Mononuclear cell (primary cell): ENCODE measurements around the gene TMEM242. TPM values are rescaled to one million over a fixed set of nuclear protein-coding genes. Genes with fewer than 3 reads are reported as not detected.
"Not testable (repeated sequence)": the region's sequence is repeated elsewhere in the genome, so short reads cannot be mapped to it uniquely, and the experiment has no call there.

Source experiments
- H3K27me3 ChIP-seq: 2 replicates; pipeline ENCODE4 v1.6.0; 2011; ENCODE audit warnings: low read length, control low read depth; ENCODE audit not compliant: insufficient read depth
- H3K4me1 ChIP-seq: 2 replicates; pipeline ENCODE4 v1.5.1; 2011; ENCODE audit warnings: mild to moderate bottlenecking, low read length, control low read depth; ENCODE audit not compliant: insufficient read depth
- H3K4me3 ChIP-seq: 2 replicates; pipeline ENCODE4 v1.5.1; 2011; ENCODE audit warnings: mild to moderate bottlenecking, low read length, moderate library complexity
- H3K9me3 ChIP-seq: 2 replicates; pipeline ENCODE4 v1.5.1; 2011; ENCODE audit warnings: low read depth, mild to moderate bottlenecking, control low read depth, low read length
- total RNA-seq: library from RNA; depleted of rRNA; stranded (reverse); fragments of >200 nt; gene quantifications from one replicate; pipeline ENCODE4 v1.2.3, GENCODE V29; 2012

The TMEM242 gene
- total RNA-seq, 1 donor: 9.7 TPM

GRCh38 chr6:157333537-157333936, 10.2 kb upstream of the TMEM242 start:
- peaks cover 9% of the 10 kb centered on the region for H3K27me3 ChIP-seq
- no peaks in the 10 kb centered on the region for H3K9me3 ChIP-seq
- no peak overlapping the region for H3K4me3 ChIP-seq
- H3K4me1 ChIP-seq: no peaks in the 10 kb centered on the region

- Histone ChIP-seq H3K27me3 (peaks cover 12% of the 10 kb centered on the region), H3K9me3 (no peaks in the 10 kb centered on the region), H3K4me3 (no peak overlapping the region), H3K4me1 (no peaks in the 10 kb centered on the region)
Observed at GRCh38 chr6:157332813-157333212, 9.5 kb upstream of the TMEM242 start.

GRCh38 chr6:157330831-157331230, 7.5 kb upstream of the TMEM242 start:
- Histone ChIP-seq H3K4me1 (no peaks in the 10 kb centered on the region), H3K9me3 (no peaks in the 10 kb centered on the region), H3K4me3 (no peak overlapping the region), H3K27me3 (peaks cover 22% of the 10 kb centered on the region)

GRCh38 chr6:157329829-157330228, 6.5 kb upstream of the TMEM242 start:
- Histone ChIP-seq H3K4me1 (no peaks in the 10 kb centered on the region), H3K27me3 (peaks cover 22% of the 10 kb centered on the region), H3K4me3 (no peak overlapping the region), H3K9me3 (no peaks in the 10 kb centered on the region)

- H3K9me3 ChIP-seq: no peaks in the 10 kb centered on the region
- no peak overlapping the region for H3K4me3 ChIP-seq
- peaks cover 22% of the 10 kb centered on the region for H3K27me3 ChIP-seq
- H3K4me1 ChIP-seq: peaks cover 6% of the 10 kb centered on the region
Observed at GRCh38 chr6:157328108-157328692, 4.9 kb upstream of the TMEM242 start.

- Histone ChIP-seq H3K27me3 (peaks cover 13% of the 10 kb centered on the region), H3K4me1 (peaks cover 11% of the 10 kb centered on the region), H3K4me3 (no peak overlapping the region), H3K9me3 (no peaks in the 10 kb centered on the region)
Observed at GRCh38 chr6:157326979-157327378, 3.7 kb upstream of the TMEM242 start.

- Histone ChIP-seq H3K4me3 (no peak overlapping the region), H3K9me3 (no peaks in the 10 kb centered on the region), H3K27me3 (peaks cover 13% of the 10 kb centered on the region), H3K4me1 (peaks cover 11% of the 10 kb centered on the region)
Observed at GRCh38 chr6:157325069-157325805, 1.9 kb upstream of the TMEM242 start.

- Histone ChIP-seq H3K4me1 (peaks cover 11% of the 10 kb centered on the region), H3K4me3 (peak overlapping the region; percentile 90), H3K9me3 (no peaks in the 10 kb centered on the region), H3K27me3 (peaks cover 13% of the 10 kb centered on the region)
Observed at GRCh38 chr6:157323966-157324300, 614 bp upstream of the TMEM242 start.

- Histone ChIP-seq H3K9me3 (no peaks in the 10 kb centered on the region), H3K4me3 (peak overlapping the region; percentile 90), H3K4me1 (peaks cover 12% of the 10 kb centered on the region), H3K27me3 (peaks cover 10% of the 10 kb centered on the region)
Observed at GRCh38 chr6:157322792-157323254, 496 bp downstream of the TMEM242 start.

GRCh38 chr6:157316871-157317814, 6.2 kb downstream of the TMEM242 start:
- H3K9me3 ChIP-seq: no peaks in the 10 kb centered on the region
- peaks cover 16% of the 10 kb centered on the region for H3K4me1 ChIP-seq
- no peak overlapping the region for H3K4me3 ChIP-seq
- no peaks in the 10 kb centered on the region for H3K27me3 ChIP-seq

- Histone ChIP-seq H3K9me3 (no peaks in the 10 kb centered on the region), H3K4me1 (peaks cover 16% of the 10 kb centered on the region), H3K27me3 (no peaks in the 10 kb centered on the region), H3K4me3 (no peak overlapping the region)
Observed at GRCh38 chr6:157314705-157315321, 8.5 kb downstream of the TMEM242 start.

GRCh38 chr6:157313531-157314467, 9.5 kb downstream of the TMEM242 start:
- Histone ChIP-seq H3K9me3 (no peaks in the 10 kb centered on the region), H3K4me3 (no peak overlapping the region), H3K27me3 (no peaks in the 10 kb centered on the region), H3K4me1 (peaks cover 16% of the 10 kb centered on the region)

GRCh38 chr6:157312757-157313156, 10.6 kb downstream of the TMEM242 start:
- Histone ChIP-seq H3K9me3 (no peaks in the 10 kb centered on the region), H3K4me3 (no peak overlapping the region), H3K27me3 (no peaks in the 10 kb centered on the region), H3K4me1 (peaks cover 15% of the 10 kb centered on the region)

GRCh38 chr6:157310693-157311092, 12.6 kb downstream of the TMEM242 start:
- H3K4me1 ChIP-seq, H3K4me3 ChIP-seq, H3K9me3 ChIP-seq, H3K27me3 ChIP-seq: not testable (repeated sequence)
